GM18858 (cell line): Measurements from ENCODE around the gene LMBRD2.
"Not testable (repeated sequence)": the region's sequence is repeated elsewhere in the genome, so short reads cannot be mapped to it uniquely, and the experiment has no call there.

ENCODE experiments used
- ATAC-seq: cut with Tn5 transposase; IDR thresholded peaks from one replicate; pipeline ENCODE4 v1.9.1; 2021; ENCODE audit not compliant: unreplicated experiment

LMBRD2 gene

DNA sequence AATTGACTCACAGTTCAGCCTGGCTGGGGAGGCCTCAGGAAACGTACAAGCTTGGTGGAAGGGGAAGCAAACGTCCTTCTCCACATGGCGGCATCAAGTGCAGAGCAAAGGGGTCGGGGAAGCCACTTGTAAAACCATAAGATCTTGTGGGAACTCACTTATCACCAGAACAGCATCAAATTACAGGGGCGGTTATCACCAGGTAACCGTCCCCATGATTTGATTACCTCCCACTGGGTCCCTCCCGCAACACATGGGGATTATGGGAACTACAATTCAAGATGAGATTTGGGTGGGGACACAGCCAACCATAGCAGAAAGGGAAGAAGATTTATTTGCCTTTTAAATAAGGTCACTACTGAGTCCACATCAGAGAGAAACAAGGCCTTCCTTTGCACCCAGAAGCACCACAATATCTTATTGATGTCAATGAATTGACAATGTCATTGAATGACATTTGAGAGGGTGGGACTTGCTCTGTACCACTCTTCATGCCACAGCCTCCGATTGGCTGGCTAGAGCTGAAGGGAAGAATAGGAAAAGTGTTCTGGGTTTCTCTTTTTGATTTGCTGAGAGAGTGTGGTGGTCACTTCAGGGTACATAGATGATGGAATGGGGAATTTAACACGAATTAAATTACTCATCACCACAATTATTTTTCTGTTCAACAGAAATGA is 11.3 kb upstream of the LMBRD2 start:
- no peak for ATAC-seq

DNA sequence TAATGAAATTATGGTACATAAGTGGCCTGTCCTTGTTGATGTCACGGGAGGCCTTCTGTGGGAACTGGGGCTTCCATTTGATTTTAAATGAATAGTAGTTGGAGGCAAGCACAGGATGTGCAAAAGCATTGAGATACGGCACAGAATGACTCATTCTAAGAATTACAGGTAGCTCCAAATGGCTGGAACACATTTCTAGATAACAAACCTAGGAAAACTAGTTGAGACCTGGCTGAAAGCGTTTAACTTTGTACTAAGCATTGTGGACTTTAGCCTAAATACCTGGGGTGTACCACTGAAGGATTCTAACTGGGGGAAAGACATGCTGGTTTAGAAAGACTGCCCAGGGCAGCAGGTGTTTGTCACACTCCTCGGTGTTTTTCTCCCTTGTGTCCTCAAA is 9.7 kb upstream of the LMBRD2 start:
- ATAC-seq = no peak

DNA sequence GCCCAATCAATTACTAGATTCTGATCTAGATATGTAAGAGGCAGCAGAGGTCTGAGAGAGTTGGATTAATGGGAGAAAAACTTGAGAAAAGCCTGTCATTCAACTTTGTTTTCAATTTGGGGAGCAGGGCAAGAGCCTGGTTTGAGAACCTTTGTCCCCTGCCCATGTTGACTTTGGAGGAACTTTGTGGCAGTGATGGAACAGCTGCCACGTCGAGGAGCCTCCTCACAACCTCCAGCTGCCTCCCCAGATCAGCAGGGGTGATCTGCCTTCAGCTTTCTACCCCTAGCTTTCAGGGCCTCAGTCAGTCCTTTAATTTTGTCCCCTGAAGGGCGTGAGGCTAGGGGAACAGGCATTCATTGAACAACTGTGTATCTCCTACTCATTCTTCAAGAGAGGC is 8.9 kb upstream of the LMBRD2 start:
- no peak for ATAC-seq

DNA sequence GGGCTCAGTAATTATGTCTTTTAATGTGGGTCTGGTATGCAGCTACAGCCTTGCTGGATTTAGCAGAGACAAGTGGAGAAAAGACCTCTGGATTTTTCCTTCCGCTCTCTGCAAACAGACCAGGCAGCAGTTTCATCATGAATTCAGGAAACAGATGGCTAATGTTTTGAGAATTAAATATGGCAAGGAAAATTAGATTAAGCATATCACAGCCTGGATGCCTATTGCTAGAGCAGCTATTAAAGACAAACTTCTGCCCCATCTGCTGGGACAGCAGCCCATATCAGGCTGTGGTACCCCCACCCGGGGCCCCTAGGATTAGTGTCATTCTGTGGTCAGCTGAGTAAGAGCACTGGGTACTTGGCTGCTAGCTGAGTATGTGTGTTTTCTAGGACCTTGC is 6.5 kb upstream of the LMBRD2 start:
- ATAC-seq = no peak

DNA sequence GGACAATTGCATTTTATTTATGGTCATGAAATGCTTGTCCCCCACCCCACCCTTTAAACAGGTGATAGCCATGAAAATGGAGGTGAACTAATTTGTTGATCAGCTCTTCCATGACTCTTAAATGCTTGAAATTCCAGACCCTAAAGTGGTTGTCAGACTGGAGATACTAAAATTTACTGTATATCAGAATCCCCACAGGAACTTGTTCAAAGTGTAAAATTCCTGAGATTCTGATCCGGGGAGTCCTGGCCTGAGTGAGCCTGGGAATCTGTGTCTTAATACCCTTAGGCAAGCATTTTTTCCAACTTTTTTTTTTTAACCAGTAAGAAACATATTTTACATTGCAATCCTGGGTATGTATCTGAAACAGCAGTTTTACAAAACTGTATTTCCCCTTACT is 4.9 kb upstream of the LMBRD2 start:
- no peak for ATAC-seq

DNA sequence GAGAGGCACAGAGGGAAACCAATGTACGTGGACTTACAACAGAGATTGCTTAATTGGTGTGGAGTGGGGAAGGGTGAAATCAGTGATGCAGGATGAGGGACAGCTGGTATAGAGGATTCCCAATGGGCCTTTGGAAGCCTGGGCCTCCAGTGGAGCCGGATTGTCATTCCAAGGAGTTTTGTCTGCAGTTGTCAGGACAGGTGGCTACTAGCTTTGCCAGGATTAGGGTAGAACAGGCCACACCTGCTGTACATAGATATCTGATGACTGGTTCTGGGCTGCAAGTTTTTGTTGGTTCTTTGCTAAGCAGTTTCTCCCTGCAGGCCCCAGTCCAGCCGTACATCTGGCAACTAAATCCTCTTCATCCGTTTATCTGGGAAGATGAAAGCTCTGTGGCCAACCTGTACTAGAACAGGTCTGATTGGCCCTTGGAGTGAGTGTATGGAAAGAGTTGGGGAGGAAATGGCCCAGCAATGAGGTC is 4.5 kb upstream of the LMBRD2 start:
- ATAC-seq = no peak

DNA sequence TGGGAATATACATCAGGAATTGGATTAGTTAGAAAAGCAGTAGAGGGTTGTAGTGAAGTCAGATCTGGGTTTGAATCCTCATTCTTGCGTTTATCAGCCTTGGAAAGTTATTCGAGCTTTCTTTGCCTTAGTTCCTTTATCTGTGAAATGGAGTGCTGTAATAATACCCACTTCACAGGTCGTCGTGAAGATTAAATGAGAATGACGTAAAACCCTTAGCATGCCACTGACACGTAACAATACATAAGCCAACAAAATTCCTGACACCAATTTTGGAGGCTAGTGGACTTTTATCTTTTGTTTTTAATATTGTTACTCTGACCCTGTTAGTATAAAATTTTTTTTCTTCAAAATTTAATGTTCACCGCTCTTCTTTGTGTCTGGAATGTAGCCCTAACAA is 3.6 kb upstream of the LMBRD2 start:
- ATAC-seq = no peak

DNA sequence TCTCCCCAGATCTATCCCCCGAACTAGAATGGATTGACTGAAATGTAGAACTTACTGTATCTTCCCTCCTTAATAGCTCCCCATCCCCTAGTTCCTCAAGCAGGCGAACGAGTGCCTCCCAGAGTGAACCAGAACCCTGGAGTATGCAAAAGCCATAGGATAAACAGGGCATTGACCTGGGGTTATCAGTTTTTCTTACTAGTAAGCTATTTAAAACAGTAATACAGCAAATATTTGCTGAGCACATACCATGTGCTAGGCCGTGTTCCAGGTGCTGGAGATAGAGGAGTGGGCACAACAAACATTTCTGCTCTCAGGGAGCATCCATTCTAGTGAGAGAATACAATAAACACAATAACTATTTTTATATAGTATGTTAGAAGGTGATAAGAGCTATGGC is 2.0 kb upstream of the LMBRD2 start:
- no peak for ATAC-seq

DNA sequence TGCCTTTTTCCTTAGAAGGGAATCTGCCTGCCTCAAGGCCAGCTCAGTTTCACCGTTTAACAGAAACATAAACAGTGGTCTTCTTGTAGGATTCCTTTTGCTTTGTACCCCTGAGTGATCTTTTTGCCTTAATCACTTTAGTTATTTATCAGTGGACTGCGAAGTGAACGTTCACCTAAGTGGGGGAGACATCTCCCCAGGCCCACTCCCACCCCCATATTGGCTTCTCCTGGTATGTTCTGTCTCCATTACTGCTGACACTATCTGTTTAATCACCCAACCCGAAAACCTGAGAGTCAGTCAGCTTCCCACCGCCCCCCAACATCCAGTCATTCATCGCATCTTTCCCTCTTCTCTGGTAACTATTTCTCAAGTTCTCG is 1.6 kb upstream of the LMBRD2 start:
- no peak for ATAC-seq

DNA sequence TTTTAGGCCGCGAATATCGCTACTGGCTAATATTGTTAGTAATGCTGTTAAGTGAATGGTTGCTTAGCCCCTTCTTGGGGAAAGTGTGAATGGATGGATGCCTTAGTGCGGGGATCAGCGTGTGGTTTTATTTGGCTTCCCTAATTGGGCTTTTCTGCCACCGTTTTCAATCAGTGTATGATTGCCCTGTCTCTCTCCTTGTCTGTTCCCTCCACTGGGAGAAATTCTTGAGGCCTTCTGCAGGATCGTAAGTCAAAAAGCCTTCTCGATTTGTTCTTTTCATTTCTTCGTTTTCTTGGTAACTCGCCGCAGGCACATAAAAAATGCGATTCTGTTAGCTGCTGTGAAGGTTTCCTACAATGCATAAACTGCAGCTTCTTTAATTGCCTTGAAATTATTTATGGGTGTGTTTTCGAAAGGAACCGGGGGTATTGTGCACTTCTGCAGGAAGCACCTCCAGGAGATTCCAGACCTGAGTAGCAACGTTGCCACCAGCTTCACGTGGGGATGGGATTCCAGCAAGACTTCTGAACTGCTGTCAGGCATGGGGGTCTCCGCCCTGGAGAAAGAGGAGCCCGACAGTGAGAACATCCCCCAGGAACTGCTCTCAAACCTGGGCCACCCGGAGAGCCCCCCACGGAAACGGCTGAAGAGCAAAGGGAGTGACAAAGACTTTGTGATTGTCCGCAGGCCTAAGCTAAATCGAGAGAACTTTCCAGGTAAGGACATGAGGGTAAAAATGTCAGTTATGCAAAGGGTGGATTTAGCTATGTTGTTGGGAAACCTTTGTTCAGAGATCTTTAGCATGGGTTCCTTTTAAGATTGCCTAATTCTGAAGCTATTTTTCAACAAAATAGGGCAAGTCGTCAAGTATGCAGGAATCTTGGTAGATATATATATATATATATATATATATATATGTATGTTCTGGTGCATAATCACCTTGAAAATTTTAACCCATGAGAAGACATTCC is 924 bp upstream of the LMBRD2 start:
- no peak for ATAC-seq

DNA sequence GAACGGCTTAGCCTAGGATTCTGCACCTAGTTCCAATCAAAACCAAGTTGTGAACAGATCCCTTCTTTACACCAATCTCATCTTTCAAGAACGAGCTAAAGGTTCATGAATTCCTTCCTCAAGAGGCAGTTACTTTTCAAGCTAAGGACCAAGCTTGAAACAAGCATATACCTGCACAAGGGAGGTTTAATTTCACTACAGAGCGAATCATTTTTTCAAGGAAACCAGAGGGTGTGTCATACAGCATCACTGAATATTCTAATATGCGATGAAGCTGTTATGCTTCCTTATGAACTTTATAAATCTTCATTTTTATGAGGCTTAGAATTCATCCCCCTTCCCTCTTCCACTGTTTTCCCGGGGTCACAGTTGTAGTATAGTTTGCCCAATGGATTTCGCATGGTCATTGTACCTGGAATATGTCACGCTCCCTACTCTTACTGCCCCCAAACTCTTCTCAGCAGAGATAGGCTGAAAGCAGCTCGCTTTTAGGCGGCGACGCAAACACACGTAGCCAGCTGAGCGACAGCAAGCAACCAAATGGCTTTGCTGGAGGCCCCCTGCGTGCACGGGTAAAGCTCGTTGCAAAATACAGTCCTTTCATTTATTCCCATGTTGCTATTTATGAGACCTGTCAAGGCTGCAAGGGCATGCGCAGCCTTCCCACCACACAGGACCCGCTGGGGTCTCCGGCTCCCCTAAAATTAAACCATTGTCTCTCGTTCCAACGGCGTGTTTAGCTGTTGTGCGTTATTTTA is 832 bp downstream of the LMBRD2 start:
- ATAC-seq = peak; percentile 28

DNA sequence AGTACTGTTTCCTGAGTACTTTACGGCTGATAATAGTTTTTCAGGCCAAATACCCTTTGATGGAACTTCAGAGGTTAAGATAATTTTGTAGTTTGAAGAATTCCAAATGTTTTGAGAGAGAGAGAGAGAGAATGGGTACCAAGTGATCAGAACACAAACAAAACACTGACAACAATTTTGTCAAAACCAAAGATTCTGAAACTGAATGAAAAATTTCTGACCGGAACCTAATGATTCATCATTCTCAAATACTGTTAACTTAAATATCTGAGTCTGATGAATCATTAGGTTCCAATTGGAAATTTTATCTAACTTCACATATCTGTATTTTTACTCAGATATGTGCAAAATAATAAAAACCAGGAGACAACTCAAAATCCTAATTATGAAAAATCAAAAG is 4.0 kb downstream of the LMBRD2 start:
- no peak for ATAC-seq

DNA sequence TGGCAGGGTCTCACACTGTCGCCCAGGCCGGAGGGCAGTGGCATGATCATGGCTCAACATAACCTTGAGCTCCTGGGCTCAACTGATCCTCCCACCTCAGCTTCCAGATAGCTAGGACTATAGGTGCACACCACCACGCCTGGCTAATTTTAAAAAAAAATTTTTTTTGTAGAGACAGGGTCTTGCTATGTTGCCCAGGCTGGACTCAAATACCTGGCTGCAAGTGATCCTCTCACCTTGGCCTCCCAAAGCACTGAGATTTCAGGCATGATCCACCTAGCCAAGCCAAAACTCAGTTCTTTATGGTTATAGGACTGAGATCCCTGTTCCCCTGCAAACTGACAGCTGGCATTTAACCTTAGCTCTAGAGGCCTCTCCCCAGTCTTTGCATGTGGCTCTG is 5.3 kb downstream of the LMBRD2 start:
- no peak for ATAC-seq

DNA sequence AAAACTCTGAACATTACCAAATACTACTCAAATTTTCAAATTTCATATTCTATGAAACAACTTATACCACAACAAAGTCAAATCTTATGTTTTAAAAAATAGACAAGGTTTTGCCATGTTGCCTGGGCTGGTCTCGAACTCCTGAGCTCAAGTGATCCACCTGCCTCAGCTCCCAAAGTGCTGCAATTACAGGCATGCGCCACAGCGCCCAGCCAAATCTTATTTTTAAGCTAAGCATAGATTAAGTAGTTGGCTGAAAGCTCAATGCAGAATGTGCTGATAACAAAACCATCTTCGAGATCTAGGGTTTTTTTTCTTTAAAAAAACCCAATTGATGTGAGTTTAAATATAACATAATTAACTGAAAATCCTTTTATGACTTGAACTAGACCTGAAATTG is 6.4 kb downstream of the LMBRD2 start:
- no peak for ATAC-seq

DNA sequence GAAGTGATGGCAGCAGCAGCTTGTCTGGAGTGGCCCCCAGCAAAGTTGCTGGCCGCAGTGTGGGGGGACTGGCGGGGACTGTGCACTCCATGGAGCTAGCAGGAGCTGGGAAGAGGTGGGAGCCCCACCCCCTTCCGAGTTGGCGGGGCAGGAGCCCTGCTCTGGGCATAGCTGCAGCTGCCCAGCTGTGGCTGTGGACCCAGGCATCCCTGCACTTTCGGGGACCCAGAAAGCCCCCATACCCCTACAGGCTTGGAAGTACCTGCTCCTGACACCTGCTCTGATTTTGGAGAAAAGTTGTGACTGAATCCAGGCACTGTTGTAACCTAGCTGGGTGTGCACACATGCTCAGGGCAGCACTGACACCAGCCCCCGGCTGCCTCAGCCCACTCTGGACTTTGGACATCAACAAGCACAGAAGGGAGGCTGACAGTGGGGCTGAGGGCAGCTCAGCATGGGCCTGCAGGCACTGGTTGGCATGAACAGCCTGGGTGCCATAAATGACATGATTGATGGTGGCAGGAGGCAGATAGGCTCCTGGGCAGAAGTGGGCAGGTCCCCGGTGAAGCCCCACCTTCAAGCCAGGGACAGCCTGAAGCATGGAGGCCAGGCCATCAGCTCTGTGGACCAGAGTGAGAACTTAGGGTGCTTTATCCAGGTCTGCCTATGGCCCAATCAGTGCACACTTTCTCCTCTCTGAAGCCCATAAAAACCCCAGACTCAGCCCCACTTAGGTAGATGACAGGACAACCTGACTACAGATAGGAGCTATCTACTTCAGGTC is 12.6 kb downstream of the LMBRD2 start:
- no peak for ATAC-seq

DNA sequence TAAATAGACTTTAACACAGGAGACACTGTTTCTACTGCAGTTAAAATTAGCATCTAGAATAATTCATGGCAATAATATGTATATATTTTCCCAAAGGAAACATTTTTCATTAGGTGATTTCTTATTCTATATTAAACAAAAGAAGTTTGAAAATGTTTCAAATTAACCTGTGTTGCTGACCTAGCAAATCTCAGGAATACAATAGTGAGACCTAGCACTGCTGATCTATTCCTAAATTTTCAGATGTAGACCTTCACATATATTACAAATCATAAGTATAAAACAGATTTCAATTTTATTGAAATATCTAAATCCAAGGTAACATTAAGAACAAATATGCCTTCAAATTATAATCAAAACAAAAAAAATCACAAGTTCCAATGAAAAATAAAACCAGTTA is 15.1 kb downstream of the LMBRD2 start:
- no peak for ATAC-seq

DNA sequence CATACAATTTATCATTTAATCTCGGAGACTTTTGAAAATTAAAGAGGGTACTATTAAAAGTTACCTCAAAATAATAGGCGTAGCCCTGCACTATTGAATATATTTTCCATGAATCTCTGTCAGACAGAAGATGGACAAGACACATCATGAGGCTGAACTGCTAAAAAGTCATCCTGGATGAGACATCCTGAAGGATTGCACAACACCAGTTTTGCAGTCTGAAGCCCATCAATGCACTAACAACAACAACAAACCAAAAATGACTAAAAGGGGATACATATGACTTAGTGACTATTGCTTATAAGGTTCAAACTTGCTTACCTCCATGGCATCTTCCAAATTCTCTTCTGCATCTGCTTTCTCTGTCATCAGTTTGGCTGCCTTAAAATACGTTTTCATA is 15.7 kb downstream of the LMBRD2 start:
- no peak for ATAC-seq

DNA sequence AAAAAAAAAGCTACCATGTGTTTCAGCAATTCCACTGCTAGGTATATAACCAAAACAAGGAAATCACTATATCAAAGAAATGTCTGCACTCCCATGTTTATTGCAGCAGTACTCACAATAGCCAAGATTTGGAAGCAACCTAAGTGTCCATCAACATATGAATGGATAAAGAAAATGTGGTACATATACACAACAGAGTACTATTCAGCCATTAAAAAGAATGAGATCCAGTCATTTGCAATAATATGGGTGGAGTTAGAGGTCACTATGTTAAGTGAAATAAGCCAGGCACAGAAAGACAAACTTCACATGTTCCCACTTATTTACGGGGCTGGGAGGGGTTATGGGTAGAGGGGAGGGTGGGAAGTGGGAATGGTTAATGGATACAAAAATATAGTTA is 18.7 kb downstream of the LMBRD2 start:
- ATAC-seq = not testable (repeated sequence)

DNA sequence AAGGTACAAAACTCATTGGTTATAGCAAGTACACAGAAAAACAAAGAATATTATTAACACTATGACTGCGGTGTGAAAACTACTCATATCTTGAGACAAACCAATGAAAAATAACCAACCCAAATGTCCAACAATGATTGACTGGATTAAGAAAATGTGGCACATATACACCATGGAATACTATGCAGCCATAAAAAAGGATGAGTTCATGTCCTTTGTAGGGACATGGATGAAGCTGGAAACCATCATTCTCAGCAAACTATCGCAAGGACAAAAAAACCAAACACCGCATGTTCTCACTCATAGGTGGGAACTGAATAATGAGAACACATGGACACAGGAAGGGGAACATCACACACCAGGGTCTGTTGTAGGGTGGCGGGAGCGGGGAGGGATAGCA is 22.0 kb downstream of the LMBRD2 start:
- not testable (repeated sequence) for ATAC-seq

DNA sequence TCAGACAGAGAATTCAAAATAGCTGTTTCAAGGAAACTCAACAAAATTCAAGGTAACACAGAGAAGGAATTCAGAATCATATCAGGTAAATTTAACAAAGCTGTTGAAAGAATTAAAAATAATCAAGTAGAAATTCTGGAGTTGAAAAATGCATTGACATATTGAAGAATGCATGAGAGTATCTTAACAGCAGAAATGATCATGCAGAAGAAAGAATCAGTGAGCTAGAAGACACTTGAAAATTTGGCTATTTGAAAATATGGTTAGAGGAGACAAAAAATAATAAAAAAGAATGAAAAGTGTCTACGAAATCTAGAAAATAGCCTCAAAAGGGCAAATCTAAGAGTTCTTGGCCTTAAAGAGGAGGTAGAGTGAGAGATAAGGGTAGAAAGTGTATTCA is 22.9 kb downstream of the LMBRD2 start:
- no peak for ATAC-seq

DNA sequence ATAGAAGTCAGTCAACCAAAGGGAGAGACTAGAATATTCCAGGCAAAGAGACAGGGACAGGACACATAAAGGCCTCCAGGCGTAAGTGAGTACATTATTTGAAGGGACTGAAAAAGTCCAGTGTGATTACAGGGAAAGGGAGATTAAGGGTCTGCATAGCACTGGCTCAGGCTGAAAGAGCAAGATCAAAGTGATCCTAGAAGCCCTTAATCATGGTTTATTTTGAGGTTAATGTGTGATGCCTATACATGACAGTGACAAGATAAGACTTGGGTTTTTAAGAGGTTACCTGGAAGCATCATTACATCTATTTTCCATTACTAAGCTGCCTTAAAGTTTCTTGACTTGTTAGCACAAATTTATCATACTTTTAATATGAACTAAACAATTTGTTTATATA is 25.8 kb downstream of the LMBRD2 start:
- ATAC-seq = no peak
